ENCODE results near the gene GIPC2.

GIPC2 gene

DNA sequence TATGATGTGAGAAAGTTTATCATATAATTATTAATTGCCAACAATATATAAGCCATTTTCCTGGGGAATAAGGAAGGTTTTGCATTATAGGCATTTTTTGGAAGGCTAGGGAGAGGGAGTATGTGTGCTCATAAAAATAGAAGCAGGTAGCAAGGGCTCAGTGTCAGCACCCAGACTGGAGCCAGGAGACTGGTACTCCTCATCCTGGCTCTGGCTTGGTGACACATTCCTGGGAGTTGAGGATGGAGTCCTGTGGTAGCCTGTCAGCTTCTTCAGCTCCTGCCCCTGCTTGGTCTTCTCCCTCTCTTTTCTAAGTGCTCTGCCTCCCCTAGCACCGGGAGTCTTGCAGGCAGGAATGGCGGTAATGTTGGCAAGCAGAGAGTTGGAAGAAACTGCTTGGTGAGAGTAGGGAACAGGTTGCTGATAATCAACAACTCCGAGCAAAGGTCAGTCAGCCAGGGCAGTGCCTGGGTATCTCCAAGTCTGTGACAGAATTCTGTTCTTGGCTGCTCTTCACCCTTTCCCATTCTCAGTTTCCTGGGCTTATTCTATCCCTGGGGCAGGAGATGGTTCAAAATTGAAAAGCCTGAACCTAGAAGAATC, 23.0 kb downstream of the GIPC2 start:
- no peak overlapping the region for H3K4me3 ChIP-seq (ENCODE audit: low read depth, low read length)
- TF ChIP-seq, protein P1, sequence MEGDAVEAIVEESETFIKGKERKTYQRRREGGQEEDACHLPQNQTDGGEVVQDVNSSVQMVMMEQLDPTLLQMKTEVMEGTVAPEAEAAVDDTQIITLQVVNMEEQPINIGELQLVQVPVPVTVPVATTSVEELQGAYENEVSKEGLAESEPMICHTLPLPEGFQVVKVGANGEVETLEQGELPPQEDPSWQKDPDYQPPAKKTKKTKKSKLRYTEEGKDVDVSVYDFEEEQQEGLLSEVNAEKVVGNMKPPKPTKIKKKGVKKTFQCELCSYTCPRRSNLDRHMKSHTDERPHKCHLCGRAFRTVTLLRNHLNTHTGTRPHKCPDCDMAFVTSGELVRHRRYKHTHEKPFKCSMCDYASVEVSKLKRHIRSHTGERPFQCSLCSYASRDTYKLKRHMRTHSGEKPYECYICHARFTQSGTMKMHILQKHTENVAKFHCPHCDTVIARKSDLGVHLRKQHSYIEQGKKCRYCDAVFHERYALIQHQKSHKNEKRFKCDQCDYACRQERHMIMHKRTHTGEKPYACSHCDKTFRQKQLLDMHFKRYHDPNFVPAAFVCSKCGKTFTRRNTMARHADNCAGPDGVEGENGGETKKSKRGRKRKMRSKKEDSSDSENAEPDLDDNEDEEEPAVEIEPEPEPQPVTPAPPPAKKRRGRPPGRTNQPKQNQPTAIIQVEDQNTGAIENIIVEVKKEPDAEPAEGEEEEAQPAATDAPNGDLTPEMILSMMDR (IDR thresholded peaks at IDR 0.05; ENCODE audit: borderline replicate concordance, insufficient read depth, low read depth, low read length), result no peak

DNA sequence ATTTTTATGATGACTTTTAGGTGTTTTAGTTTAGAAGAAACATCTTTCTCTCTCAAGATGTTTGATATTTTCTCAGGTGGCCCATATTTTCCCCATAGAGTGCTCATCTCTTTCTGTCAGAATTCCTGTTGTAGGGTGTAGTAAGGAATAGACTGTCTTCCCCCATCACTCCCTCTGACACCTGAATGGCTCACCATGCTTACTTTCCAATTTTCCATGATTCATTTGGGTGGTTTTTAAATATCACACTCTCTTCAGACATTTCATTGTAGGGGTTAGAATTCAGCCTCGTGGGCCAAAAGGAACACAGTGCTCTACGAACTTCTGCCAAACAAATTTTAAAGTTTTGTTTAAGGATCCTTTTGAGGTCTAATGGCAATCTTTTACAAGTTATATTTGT, 24.0 kb downstream of the GIPC2 start:
- TF ChIP-seq, protein P1 (IDR thresholded peaks at IDR 0.05; ENCODE audit: borderline replicate concordance, insufficient read depth, low read depth, low read length), result no peak
- no peak overlapping the region for H3K4me3 ChIP-seq (ENCODE audit: low read depth, low read length)

DNA sequence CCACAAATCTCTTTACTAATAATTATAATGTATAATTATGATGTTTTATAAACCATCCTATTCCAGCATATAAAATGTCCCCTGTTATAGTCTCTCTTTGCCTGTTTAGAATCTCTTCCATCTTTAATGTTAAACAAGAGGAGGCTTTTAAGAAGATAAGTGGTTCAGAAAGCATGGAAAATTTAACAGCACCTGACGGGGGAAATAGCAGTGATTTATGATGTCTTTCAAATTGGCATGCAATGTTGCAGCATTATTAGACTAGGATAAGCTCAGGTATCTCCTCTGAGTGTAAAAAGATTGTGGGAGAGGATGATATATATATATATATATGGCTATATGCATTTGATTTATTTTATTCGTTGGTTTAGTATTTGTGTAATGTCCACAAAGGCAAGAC, 24.4 kb downstream of the GIPC2 start:
- TF ChIP-seq, protein P1 (IDR thresholded peaks at IDR 0.05; ENCODE audit: borderline replicate concordance, insufficient read depth, low read depth, low read length), result no peak
- no peak overlapping the region for H3K4me3 ChIP-seq (ENCODE audit: low read depth, low read length)

DNA sequence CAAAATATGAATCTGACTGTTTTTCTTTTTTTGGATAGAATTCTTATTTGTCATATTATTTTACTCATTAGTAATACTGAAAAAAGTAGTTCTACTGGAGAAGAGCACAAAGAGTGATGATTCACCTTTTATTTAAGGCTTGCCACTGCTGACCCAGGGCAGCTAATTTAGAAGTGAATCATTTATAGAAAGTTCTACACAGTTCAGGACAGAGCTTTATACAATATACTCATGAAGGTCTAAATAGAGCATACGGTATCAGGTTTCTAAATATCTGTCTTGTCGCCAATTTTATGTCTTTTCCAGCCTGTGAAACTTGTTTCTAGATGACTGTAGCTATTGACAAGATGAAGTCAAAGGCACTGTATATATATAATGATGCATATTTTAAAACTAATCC, 25.0 kb downstream of the GIPC2 start:
- H3K4me3 ChIP-seq (ENCODE audit: low read depth, low read length), result no peak overlapping the region
- TF ChIP-seq, protein P1 (IDR thresholded peaks at IDR 0.05; ENCODE audit: borderline replicate concordance, insufficient read depth, low read depth, low read length), result no peak

DNA sequence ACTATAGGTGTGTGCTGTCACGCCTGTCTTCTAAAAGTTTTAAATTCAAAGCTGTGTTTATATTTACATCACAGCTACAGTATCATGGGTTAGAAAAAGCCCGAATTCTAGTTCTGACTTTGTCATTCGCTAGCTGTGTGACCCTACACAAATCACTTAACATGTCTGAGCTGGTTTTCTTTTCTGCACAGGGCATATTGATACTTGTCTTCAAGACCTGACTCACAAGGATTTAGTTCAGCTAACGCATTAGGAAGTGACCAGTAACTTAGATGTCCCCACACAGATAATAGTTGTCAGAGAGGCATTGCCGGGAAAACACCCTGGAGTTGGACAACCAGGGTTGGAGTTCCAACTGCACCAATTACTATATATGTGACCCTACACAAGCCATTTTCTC, 25.9 kb downstream of the GIPC2 start:
- TF ChIP-seq, protein P1 (IDR thresholded peaks at IDR 0.05; ENCODE audit: borderline replicate concordance, insufficient read depth, low read depth, low read length), result no peak
- H3K4me3 ChIP-seq (ENCODE audit: low read depth, low read length), result no peak overlapping the region

DNA sequence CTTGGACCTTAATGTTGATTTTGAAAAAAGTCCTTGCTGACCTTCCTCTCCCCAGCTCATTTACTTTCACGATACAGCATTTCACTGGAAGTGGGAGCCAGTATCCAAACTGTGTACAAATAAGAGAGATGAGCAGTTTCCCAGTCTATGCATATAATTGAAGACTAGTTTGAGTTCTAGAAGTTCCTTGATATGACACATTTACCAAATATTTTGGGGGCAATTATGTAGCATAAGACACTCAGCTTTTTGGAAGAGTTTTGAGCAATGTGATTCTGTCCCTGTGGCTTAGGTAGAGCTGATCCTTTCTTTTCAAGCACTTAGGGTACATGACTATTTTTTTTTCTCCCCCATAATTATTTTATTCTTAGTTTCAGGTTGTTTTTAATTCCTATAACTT, 26.4 kb downstream of the GIPC2 start:
- no peak overlapping the region for H3K4me3 ChIP-seq (ENCODE audit: low read depth, low read length)
- TF ChIP-seq, protein P1 (IDR thresholded peaks at IDR 0.05; ENCODE audit: borderline replicate concordance, insufficient read depth, low read depth, low read length), result no peak

DNA sequence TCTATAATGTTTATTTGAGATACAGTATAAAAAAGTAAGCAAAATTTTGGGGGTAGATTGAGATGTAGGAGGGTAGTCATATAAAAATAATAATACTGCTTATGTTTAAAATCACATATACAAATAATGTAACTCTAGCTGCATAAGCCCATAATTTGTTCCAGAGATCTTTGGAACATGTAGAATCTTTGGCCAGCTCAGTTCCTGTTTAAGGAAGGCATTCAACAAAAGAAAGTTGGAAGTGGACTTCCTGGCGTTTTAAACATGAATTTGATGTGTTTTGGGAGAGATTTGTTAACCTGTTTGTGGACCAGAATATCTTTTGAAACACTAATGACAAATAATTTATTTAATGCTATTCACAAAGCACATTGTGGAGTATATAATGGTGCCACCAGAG, 27.7 kb downstream of the GIPC2 start:
- H3K4me3 ChIP-seq (ENCODE audit: low read depth, low read length), result no peak overlapping the region
- TF ChIP-seq, protein P1 (IDR thresholded peaks at IDR 0.05; ENCODE audit: borderline replicate concordance, insufficient read depth, low read depth, low read length), result no peak
